Kidney capillary endothelial cell (primary cell): ENCODE results near the gene APIP.

Experiments used
- DNase-seq: peaks from one replicate; pipeline ENCODE4 v3.0.0-alpha.2; 2018; ENCODE audit warnings: low spot score

The APIP gene

DNA sequence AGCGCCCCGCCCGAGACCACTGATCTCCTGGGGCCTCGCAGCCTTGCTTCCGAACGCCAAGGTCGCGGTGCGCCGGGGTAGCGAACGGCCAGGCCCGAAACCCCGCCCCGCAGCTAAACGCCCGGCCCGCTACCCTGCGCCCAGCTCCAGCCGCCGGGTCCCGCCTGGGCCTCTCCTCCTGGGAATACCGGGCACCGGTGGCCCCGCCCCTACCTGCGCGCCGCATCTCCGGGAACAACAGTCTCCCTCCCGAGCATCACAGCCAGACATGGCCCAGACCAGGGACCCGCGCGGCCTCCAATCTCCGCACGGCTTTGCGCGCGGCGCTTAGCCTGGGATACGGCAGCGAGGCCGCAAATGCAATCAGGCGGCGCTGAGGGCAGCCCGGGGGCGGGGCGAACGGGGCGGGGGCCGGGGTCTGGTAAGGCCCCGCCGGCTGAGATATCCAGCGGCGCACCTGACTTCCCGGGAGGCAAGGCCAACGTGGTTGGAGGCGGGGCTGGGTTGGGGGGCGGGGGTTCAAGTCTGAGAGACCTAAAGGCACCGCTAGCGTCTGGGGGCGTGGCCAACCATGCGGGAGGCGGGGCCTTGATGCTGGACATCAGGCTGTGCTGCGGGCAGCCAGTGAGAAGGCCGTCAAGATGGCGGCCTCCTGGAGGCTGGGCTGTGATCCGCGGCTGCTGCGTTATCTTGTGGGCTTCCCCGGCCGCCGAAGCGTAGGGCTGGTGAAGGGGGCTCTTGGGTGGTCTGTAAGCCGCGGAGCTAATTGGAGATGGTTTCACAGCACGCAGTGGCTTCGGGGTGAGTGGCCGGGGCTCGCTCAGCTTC lies at the start of gene APIP, which contains the start of gene PDHX:
Gene APIP, minus strand, starts transcription at position 365 of the 828 bp plus-strand sequence. Its CDS starts 95 bp downstream, at position 270.
Gene PDHX, plus strand, starts transcription at position 604 of the 828 bp plus-strand sequence. Its CDS starts 38 bp downstream, at position 642.
- DNase-seq = peak; percentile 95

- no peak for DNase-seq
Measured at GRCh38 chr11:34964610-34965331, 48.6 kb upstream of the APIP start.

DNA sequence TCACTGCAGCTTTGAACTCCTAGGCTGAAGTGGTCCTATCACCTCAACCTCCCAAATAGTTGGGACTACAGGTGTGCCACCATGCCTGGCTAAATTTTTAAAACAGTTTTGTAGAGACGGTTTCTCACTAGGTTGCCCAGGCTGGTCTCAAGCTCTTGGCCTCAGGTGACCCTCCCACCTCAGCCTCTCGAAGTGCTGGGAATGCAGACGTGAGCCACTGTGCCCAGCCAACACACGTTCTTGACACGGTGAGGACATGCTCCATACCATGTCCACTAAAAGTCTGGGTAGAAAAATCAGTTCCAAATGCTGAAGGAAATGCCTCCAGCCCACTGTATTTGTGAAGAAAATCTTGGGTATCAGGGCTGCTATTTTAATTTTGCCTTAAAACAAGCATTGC lies 47.2 kb upstream of the APIP start:
- no peak for DNase-seq

DNA sequence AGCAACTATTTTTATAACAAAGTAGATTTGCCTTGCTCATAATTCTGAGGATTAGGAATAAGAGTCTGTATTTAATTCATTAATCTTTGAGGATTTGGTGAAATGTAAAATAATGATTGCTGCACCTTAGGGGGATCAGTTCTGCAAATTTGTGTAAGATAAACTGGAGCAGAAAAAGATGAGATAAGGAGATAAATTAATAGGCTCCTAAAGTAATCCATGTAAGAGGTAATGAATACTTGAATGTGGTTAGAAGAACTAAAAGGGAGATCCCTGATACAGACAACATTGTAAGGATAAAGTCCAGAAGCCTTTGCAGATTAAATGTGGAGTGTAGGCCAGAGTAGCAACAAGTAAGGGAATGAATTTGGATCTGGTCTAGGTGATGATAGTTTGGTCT lies 45.9 kb upstream of the APIP start:
- no peak for DNase-seq

GRCh38 chr11:34960277-34960676 lies 44.1 kb upstream of the APIP start:
- DNase-seq = no peak

GRCh38 chr11:34959770-34960169 lies 43.6 kb upstream of the APIP start:
- DNase-seq = no peak

GRCh38 chr11:34957606-34958005 lies 41.4 kb upstream of the APIP start:
- DNase-seq = no peak

GRCh38 chr11:34957206-34957605 lies 41.0 kb upstream of the APIP start:
- DNase-seq = no peak

DNA sequence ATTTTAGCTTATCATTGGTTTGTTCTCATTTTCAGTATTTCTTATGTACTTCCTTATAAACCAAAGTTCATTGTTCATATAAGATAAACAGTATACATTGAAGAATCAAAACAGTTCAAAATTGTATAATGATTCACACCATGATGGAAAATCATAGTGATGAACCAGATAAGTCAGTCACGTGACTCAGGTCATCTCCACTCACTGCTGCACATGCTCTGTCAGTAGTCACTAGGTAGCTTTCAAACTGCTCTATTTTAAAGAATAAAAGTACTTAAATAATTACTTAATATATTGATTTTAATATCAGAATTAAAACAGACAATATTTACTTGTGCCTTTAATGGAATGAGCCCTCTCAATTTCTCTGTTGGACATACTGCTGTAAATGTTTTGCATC lies 37.8 kb upstream of the APIP start:
- no peak for DNase-seq

GRCh38 chr11:34948696-34949095 lies 32.5 kb upstream of the APIP start:
- no peak for DNase-seq

DNA sequence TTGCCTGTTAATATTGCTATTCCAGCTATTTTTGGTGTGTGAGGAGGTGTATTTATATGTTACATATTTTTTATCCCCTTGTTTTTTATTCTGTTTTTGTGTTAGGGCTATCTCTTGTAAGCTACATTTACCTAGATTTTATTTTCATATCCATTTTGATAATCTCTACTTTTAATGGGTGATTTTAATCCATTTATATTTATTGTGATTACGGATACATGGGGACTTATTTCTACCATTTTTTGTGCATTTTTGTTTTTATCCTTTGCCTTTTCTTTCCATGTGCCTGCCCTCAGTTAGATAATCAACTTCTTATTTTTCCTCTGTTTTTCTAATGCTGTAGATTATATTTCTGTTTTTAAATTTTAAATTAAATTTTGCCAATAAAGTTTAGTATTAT lies 28.5 kb upstream of the APIP start:
- DNase-seq = no peak

DNA sequence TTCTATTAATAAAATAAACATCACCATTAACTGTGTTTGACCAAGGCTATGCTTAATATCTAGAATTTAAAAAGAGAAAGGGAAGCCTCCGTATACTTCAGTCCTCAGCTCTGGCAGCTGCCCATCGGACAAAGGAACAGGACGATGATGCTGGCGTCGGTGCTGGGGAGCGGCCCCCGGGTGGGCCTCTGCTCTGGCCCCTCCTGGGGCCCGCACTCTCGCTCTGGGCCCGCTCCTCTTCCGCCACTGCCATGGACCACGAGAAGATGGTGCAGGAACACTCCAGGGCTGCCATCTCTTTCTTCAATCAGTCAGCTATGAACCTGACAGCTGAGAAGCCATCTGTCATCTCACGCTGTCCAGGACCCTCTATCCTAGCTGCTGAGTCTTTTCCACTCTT lies 25.5 kb upstream of the APIP start:
- no peak for DNase-seq

DNA sequence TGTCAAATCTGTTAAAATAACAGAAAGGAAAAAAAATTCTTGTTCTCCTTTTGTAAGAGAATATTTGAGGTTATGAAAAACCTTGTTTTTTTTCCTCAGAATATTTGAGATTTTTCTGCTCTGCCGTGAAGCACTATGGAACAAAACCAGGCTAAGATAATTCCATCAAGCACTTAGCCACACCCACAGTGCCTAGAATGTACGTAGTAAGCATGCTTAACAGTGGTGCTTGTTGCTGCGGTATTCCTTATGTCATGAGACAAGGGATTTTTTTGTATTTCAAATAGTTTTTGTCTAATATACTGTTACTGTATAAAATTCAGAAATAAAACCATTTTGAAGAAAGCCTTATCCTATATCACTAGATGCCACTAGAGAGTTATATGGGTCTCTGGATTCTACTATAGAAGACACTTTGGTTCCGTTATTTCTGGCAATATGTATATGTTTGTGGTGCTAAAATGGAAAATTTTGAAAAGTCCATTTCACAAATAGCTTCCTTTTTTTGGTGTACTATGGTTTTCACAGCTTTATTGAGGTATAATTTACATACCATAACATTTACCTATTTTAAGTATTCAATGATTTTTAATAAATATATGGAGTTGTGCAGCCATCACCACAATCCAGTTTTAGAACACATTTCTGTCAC lies 24.0 kb upstream of the APIP start:
- DNase-seq = no peak

DNA sequence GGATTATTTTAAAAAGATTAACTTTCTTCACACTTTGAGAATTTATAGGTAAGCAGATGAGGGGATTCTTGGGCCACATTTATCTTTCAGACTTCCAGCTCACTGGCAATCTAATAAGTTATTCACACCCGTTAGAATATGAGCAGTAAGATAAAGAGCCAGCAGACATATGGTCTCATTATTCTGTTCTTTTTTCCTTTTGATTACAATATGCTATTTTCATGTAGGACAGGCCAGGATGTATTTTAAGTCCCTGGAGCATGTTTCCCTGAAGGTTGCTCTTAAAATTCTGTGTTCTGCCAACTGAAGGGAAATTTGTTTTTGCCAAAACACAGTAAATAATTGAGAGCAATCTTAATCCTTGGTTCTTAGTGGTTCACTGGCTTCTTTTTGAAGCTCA lies 22.4 kb upstream of the APIP start:
- no peak for DNase-seq

DNA sequence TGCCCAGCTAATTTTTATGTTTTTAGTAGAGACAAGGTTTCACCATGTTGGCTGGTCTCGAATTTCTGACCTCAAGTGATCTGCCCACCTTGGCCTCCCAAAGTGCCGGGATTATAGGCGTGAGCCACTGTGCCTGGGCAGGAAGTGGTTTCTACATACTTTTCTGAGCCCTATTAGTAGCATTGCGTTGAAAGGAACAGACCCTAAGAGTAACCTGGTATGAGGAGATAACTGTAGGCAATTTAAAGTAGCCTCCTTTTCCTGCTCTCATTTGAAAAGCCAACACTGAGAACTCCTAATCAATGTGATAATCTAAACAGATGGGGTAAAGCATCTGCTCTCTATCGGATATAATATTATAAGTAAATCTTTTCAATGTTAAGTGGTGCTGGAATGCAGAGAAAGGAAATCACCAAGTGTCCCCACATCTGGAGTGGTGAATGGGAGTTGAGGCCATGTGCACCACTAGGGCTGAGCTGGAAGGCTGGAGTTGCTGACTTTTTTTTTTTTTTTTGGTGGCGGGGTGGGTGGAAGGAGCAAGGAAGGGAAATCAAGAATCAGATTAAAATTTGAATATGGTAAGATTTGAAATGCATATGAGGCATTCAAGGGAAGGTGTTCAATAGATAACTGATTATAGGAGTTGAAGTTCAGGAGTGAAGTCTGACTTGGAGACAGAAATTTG lies 20.9 kb upstream of the APIP start:
- DNase-seq = no peak

- no peak for DNase-seq
Measured at GRCh38 chr11:34929794-34930763, 13.9 kb upstream of the APIP start.

DNA sequence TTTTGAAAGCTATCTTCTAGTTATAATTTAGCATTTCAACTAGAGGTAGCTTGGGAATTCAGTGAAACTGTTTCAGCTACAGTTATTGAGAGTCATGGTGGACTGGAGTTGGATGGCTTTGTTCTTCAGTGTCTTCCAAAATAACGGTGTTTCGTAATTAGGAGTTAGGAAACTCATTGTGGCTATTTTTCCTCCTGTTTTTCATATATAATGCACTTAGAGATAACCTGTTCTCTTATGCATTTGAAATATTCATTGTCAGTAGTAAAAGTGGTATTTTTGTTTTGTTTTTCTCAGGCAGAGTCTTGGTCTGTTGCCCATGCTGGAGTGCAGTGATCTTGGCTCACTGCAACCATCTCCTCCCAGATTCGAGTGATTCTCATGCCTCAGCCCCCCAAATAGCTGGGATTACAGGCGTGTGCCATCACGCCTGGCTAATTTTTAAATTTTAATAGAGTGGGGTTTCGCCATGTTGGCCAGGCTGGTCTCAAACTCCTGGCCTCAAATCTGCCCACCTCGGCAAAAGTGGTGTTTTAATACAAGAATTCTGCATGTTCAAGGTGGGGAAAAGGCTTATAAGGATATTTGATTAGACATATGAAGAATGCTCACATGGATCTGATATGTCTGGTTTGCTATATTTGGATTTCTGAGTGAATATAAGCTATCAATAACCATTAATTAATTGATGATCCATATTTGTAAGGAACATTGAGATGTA lies 12.9 kb upstream of the APIP start:
- DNase-seq = no peak

DNA sequence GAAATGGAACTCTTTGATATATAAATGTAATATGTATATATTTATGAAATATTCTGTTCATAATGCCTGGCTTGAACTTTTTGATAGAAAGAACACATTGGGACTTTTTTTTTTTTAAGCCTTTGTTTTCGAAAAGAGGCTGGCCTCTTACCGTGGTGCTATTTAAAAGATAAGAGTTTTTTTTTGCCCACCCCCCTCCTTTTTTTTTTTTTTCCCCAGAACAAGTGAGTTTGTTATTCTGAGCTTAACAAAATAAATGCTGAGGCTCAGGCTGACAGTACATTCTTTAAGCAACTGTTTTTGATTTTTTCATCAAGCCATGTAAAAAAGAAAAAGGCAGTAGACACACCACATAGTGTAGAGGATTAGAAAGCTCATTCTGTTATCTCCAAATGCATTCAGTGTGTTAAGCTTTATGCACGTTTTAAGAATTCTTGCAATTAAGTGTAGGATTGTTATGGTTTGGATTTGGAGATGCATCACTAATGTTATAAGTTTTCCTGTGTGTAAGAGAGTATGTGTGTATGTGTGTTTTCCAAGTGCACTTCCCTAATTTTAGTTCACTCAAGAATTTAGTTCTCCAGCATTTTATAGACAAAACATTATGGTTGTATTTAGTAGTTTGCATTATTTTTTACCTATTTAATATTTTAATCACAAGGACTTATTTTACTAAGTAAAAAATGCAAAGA lies 12.2 kb upstream of the APIP start:
- no peak for DNase-seq

DNA sequence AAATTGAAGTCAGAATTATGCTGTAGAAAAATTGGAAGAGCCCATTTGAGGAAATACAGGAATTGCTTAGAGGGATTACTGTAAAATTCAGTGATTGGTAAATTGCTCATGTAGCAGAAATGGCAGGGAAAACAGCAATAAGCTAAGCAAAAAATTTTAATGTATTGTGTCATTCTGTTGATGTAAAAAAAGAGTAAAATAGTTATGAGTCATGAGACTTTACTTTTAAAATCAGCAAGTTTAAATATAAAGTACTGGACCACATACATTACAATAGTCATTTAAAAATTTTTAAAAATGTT lies 10.6 kb upstream of the APIP start:
- DNase-seq = no peak
